DMS53 treated with DMSO at 0.1 percent for 48 hours (cell line): ENCODE measurements around the gene STX8.

Source experiments
- DNase-seq: peaks from one replicate; lab custom pipeline; 2025; ENCODE audit not compliant: unreplicated experiment; lab: John Stamatoyannopoulos, UW

Gene STX8

GRCh38 chr17:9446528-9446927 lies 129.1 kb downstream of the STX8 start:
- no peak for DNase-seq

GRCh38 chr17:9445424-9445823 lies 130.2 kb downstream of the STX8 start:
- DNase-seq = no peak

GRCh38 chr17:9444687-9445086 lies 130.9 kb downstream of the STX8 start:
- DNase-seq = no peak

GRCh38 chr17:9443811-9444210 lies 131.8 kb downstream of the STX8 start:
- no peak for DNase-seq

GRCh38 chr17:9439851-9440250 lies 135.8 kb downstream of the STX8 start:
- no peak for DNase-seq

- DNase-seq = no peak
These were observed 139.0 kb downstream of the STX8 start for GRCh38 chr17:9436630-9437029.

GRCh38 chr17:9435165-9435564 lies 140.5 kb downstream of the STX8 start:
- no peak for DNase-seq

- DNase-seq = no peak
These were observed 141.0 kb downstream of the STX8 start for GRCh38 chr17:9434642-9435057.

GRCh38 chr17:9432934-9433421 lies 142.6 kb downstream of the STX8 start:
- no peak for DNase-seq

GRCh38 chr17:9432134-9432885 lies 143.3 kb downstream of the STX8 start:
- DNase-seq = no peak

- no peak for DNase-seq
These were observed 144.0 kb downstream of the STX8 start for GRCh38 chr17:9431620-9432019.

GRCh38 chr17:9427465-9428315 lies 147.9 kb downstream of the STX8 start:
- DNase-seq = no peak

- DNase-seq = no peak
These were observed 151.5 kb downstream of the STX8 start for GRCh38 chr17:9424071-9424640.

GRCh38 chr17:9421525-9421924 lies 154.1 kb downstream of the STX8 start:
- DNase-seq = no peak

- DNase-seq = no peak
These were observed 155.6 kb downstream of the STX8 start for GRCh38 chr17:9419932-9420453.

GRCh38 chr17:9414471-9414870 lies 161.1 kb downstream of the STX8 start:
- no peak for DNase-seq

- no peak for DNase-seq
These were observed 164.9 kb downstream of the STX8 start for GRCh38 chr17:9410737-9411136.

GRCh38 chr17:9410301-9410700 lies 165.3 kb downstream of the STX8 start:
- no peak for DNase-seq

GRCh38 chr17:9409878-9410277 lies 165.7 kb downstream of the STX8 start:
- DNase-seq = no peak

GRCh38 chr17:9408868-9409829 lies 166.5 kb downstream of the STX8 start:
- no peak for DNase-seq
